H1 (cell line): Measurements from ENCODE around the gene PTBP3. TPM values are rescaled to one million over a fixed set of nuclear protein-coding genes. Genes with fewer than 3 reads are reported as not detected.

Experiments used
- ASH2L ChIP-seq: fragments of 200-600, 300-600 bp; sonication (generic); IDR thresholded peaks from one replicate; pipeline ENCODE4 v1.7.1; 2017; ENCODE audit warnings: low read length
- BACH1 ChIP-seq: IDR thresholded peaks from 2 replicates; pipeline ENCODE4 v1.6.1; 2012; ENCODE audit warnings: low read length, improper control_type of control experiment
- CREB1 ChIP-seq: IDR thresholded peaks from 2 replicates; pipeline ENCODE4 v1.6.1; 2012; ENCODE audit warnings: inconsistent platforms
- CTBP2 ChIP-seq: IDR thresholded peaks from 2 replicates; pipeline ENCODE4 v1.7.0; 2011; ENCODE audit warnings: borderline replicate concordance, mild to moderate bottlenecking, moderate library complexity, mixed read lengths, low read length; ENCODE audit not compliant: insufficient read depth, insufficient read length
- JUN ChIP-seq: IDR thresholded peaks from 2 replicates; pipeline ENCODE4 v1.6.1; 2011; ENCODE audit warnings: low read depth, mild to moderate bottlenecking, improper control_type of control experiment, low read length
- SUZ12 ChIP-seq: fragments of 200-600 bp; sonication (generic); IDR thresholded peaks from 2 replicates; pipeline ENCODE4 v1.6.1; 2012; ENCODE audit warnings: mild to moderate bottlenecking, inconsistent platforms, low read length, moderate library complexity, mixed read lengths
- TAF1 ChIP-seq: IDR thresholded peaks from 2 replicates; pipeline ENCODE4 v1.6.1; 2011; ENCODE audit warnings: mild to moderate bottlenecking, low read depth, low read length
- polyA plus RNA-seq, 7 experiments: library from polyadenylated mRNA; depleted of rRNA in 3 of 7; stranded (reverse) in 5 of 7; unstranded in 2 of 7; fragments of >200 nt in 5 of 7; fragments of 200-250 nt in 2 of 7; gene quantifications; 1 replicate in 5 of 7; 2 replicates in 1 of 7; 4 replicates in 1 of 7; pipeline versions ENCODE4 v1.2.1 to v1.2.3, GENCODE V29; 2011 to 2013; ENCODE audit warnings: missing spikeins in 2 of 7, mixed read lengths in 2 of 7
- total RNA-seq: library from RNA; stranded (reverse); fragmentation: NEBNext Ultra II Directional; extraction: Animal tissue kit (Norgen Biotek cat#: 25700); gene quantifications from 2 replicates; pipeline ENCODE4 v1.2.1, GENCODE V29; 2021

Gene PTBP3
- total and polyA plus RNA-seq, 2 of the 8 experiments (the other 6 are each of a cell fraction or from before 2014, with no cell fraction given) = 51.0 to 124 TPM

- TF ChIP-seq SUZ12 (no peak), TAF1 (no peak), CTBP2 (no peak), BACH1 (no peak), CREB1 (no peak), ASH2L (no peak), JUN (no peak)
- TF ChIP-seq, all 59 proteins: peak for 0
These were observed 33.9 kb downstream of the PTBP3 start (continued) for GRCh38 chr9:112299514-112299913.
